T-cell (primary cell): ENCODE data around the gene DCLRE1B. TPM values are rescaled to one million over a fixed set of nuclear protein-coding genes. Genes with fewer than 3 reads are reported as not detected.
A peak's percentile ranks its signal among the peaks of the same experiment; 100 is the strongest.

Source experiments
- ATAC-seq, 4 experiments: fragments of 200-7000 bp in 3 of 4; fragments of 150-1000 bp in 1 of 4; cut with Tn5 transposase; replicated peaks in 1 of 4; 1 replicate in 3 of 4; 2 replicates in 1 of 4; pipeline ENCODE4 v1.10.0; 2021; ENCODE audit warnings: moderate library complexity in 3 of 4, mild to moderate bottlenecking in 2 of 4, moderate number of reproducible peaks in 1 of 4
- CTCF ChIA-PET, 2 donors: fragments of 300-600 bp; sonication (Branson Sonifier 250); formaldehyde crosslinking; loops; one replicate each; lab custom pipeline; 2022; ENCODE audit warnings: antibody characterized with exemption in 2 of 2; lab: Charles Lee
- POLR2A ChIA-PET, 2 donors: fragments of 300-600 bp; sonication (Branson Sonifier 250); formaldehyde crosslinking; loops; one replicate each; lab custom pipeline; 2022; ENCODE audit warnings: antibody characterized with exemption in 2 of 2; lab: Charles Lee
- DNase-seq, 35 experiments: peaks; one replicate each; pipeline versions ENCODE4 v3.0.0 to v3.0.0-alpha.2; 2013 to 2023
- H3K27ac ChIP-seq: one replicate; pipeline ENCODE4 v1.5.1; 2013; ENCODE audit warnings: low read length
- H3K27me3 ChIP-seq, 2 experiments: replicated peaks in 1 of 2; 1 replicate in 1 of 2; 2 replicates in 1 of 2; pipeline versions ENCODE4 v1.6.1 to v1.7.0; 2013; ENCODE audit warnings: low read length in 1 of 2, mixed read lengths in 1 of 2; ENCODE audit not compliant: control insufficient read depth in 2 of 2, insufficient read depth in 2 of 2; ENCODE audit errors: extremely low read depth in 1 of 2
- H3K36me3 ChIP-seq, 2 donors: 1 replicate in 1 of 2; 2 replicates in 1 of 2; pipeline versions ENCODE4 v1.6.1 to v1.7.0; 2013; ENCODE audit warnings: low read length in 1 of 2; ENCODE audit not compliant: control insufficient read depth in 2 of 2, insufficient read depth in 1 of 2; ENCODE audit errors: extremely low read depth in 1 of 2
- H3K4me1 ChIP-seq, 2 experiments: 1 replicate in 1 of 2; 2 replicates in 1 of 2; pipeline versions ENCODE4 v1.6.1 to v1.7.0; 2013; ENCODE audit warnings: low read length in 2 of 2, mixed read lengths in 1 of 2; ENCODE audit not compliant: insufficient read depth in 2 of 2, control insufficient read depth in 1 of 2; ENCODE audit errors: extremely low read depth in 1 of 2
- H3K4me3 ChIP-seq, 2 donors: 1 replicate in 1 of 2; 2 replicates in 1 of 2; pipeline versions ENCODE4 v1.5.1 to v1.7.0; 2013; ENCODE audit warnings: mild to moderate bottlenecking in 2 of 2, low read length in 1 of 2, moderate library complexity in 1 of 2; ENCODE audit not compliant: control insufficient read depth in 1 of 2; ENCODE audit errors: extremely low read depth in 1 of 2
- H3K9me3 ChIP-seq: 2 replicates; pipeline ENCODE4 v1.7.0; 2013
- H3K27ac Mint-ChIP-seq, 2 donors: one replicate each; pipeline ENCODE4 v1.8.0; 2020 to 2021; ENCODE audit warnings: mild to moderate bottlenecking in 2 of 2, mixed read lengths in 2 of 2
- H3K27me3 Mint-ChIP-seq, 2 donors: one replicate each; pipeline ENCODE4 v1.8.0; 2021 to 2022; ENCODE audit warnings: mixed read lengths in 2 of 2
- H3K36me3 Mint-ChIP-seq: one replicate; pipeline ENCODE4 v1.8.0; 2021; ENCODE audit warnings: mixed read lengths
- H3K4me1 Mint-ChIP-seq, 3 donors: one replicate each; pipeline ENCODE4 v1.8.0; 2020 to 2022; ENCODE audit warnings: mixed read lengths in 3 of 3, mild to moderate bottlenecking in 1 of 3
- H3K4me3 Mint-ChIP-seq, 3 donors: one replicate each; pipeline ENCODE4 v1.8.0; 2020 to 2022; ENCODE audit warnings: mild to moderate bottlenecking in 3 of 3, mixed read lengths in 3 of 3, moderate library complexity in 3 of 3
- H3K9me3 Mint-ChIP-seq, 3 donors: one replicate each; pipeline ENCODE4 v1.8.0; 2020 to 2022; ENCODE audit warnings: mixed read lengths in 3 of 3
- WGBS: methylation state at CpG from one replicate; pipeline ENCODE4 v1.1.5; 2013; ENCODE audit warnings: missing lambda C conversion rate; ENCODE audit not compliant: insufficient coverage; 5-methylcytosine and 5-hydroxymethylcytosine counted together
- total RNA-seq, 35 experiments: library from RNA in 6 of 35; stranded (reverse) in 6 of 35; fragments of 120-200 nt in 1 of 35; gene quantifications; one replicate each; pipeline versions ENCODE4 v1.2.1 to v1.2.4 and lab custom pipeline; 2013 to 2026

DCLRE1B gene
- total RNA-seq, 5 donors from 2014 or later (not counting 1 experiment from before 2014, with no cell fraction given): 5.6 to 6.1 (median 5.9) TPM

DNA sequence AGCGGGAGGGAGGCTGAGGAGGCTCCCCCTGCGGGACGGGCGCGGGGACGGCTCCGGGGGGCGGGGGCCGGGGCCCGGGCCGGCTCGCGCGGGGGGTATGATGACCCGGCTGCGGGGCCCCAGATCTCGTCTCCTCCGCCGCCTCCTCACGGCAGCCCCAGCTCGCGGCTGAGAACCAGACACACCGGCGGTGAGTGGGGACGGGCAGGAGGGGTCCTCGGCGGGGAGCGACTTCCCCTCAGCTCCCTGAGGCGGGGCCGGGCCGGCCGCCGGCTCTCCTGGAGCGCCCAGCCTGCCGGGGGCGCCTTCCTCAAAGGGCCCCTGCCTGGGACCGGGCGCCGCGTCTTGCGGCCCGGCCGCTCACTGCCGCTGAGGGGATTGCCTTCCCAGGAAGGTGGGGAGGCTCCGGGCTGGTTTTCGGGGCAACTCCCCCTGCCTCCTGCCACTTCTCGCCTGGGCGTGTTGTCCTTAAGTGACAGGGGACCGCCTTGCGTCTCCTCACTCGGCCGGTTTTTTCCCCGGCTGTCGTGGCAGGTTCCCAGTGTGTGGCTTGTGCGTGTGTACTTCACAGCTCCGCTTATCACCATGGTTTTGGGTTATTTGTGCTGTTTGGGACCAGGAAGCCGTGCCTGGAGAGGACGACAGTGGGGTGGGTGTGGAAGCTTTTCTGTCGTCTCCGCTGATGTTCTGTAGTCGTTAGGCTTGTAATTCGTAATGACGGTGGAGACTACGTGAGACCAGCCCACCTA is 24.8 kb downstream of the DCLRE1B start:
- Mint-ChIP-seq H3K4me3 (peak overlapping the region; percentile 89 to 97 (median 91)), H3K27ac (peak overlapping the region; percentile 94 to 99), H3K4me1 (peaks cover 57 to 66% (median 58%) of the 10 kb centered on the region in 3 donors), H3K36me3 (peaks cover 12% of the 10 kb centered on the region), H3K9me3 (no peaks in the 10 kb centered on the region), H3K27me3 (no peaks in the 10 kb centered on the region)
- Histone ChIP-seq H3K27me3 (no peaks in the 10 kb centered on the region), H3K27ac (peak overlapping the region; percentile 95), H3K4me1 (peaks cover 34 to 42% of the 10 kb centered on the region in 2 experiments), H3K9me3 (no peaks in the 10 kb centered on the region), H3K4me3 (peak overlapping the region; percentile 93 to 98), H3K36me3 (no peaks in the 10 kb centered on the region)
- ATAC-seq (peak; percentile 41 to 60 (median 44)), DNase-seq (peak; percentile 26 to 94 (median 84))
- under 1% methylated on average over 61 of the region's 64 CpGs for WGBS
- ChIA-PET CTCF (interaction anchor here (0.5 to 6.2 kb wide), 23 partner anchors 11 to 1278 kb away, joined by 3 to 86 read pairs (median 4); partner anchors contain the start of genes DCLRE1B (in 2 of the 2), AP4B1 (in 1 of the 2), PPM1J (in 1 of the 2) and RSBN1 (in 1 of the 2)), POLR2A (interaction anchor here (0.5 to 9.2 kb wide), 34 partner anchors 11 to 1312 kb away, joined by 3 to 221 read pairs (median 8); partner anchors contain the start of genes AP4B1 (in 2 of the 2), DCLRE1B (in 1 of the 2), PHTF1 (in 1 of the 2) and RSBN1 (in 1 of the 2))

GRCh38 chr1:113930499-113931161 is 25.5 kb downstream of the DCLRE1B start:
- Histone ChIP-seq H3K27ac (peak overlapping the region; percentile 95), H3K9me3 (no peaks in the 10 kb centered on the region), H3K36me3 (no peaks in the 10 kb centered on the region), H3K27me3 (no peaks in the 10 kb centered on the region), H3K4me3 (peak overlapping the region; percentile 93 to 98), H3K4me1 (peaks cover 38 to 43% of the 10 kb centered on the region in 2 experiments)
- H3K27me3 Mint-ChIP-seq: no peaks in the 10 kb centered on the region
- H3K4me3 Mint-ChIP-seq: peak overlapping the region; percentile 89 to 97 (median 91)
- H3K27ac Mint-ChIP-seq: peak overlapping the region; percentile 94 to 99
- WGBS: no CpG with 5 or more reads among the region's 8 CpGs
- DNase-seq (peak; percentile 12 to 94 (median 75)), ATAC-seq (peak; percentile 13 to 51 (median 21))
- CTCF ChIA-PET: interaction anchor here (0.5 to 6.2 kb wide), 18 partner anchors 10 to 1279 kb away, joined by 3 to 86 read pairs (median 4); partner anchors contain the start of genes DCLRE1B (in 2 of the 2), AP4B1 (in 1 of the 2), LRIG2 (in 1 of the 2) and RSBN1 (in 1 of the 2)
- H3K36me3 Mint-ChIP-seq: peaks cover 17% of the 10 kb centered on the region
- POLR2A ChIA-PET: interaction anchor here (0.5 to 9.2 kb wide), 38 partner anchors 10 to 1313 kb away, joined by 3 to 221 read pairs (median 7); partner anchors contain the start of genes AP4B1 (in 2 of the 2), BCAS2 (in 1 of the 2), CAPZA1 (in 1 of the 2) and CSDE1 (in 1 of the 2)
- H3K4me1 Mint-ChIP-seq: peaks cover 64 to 71% (median 65%) of the 10 kb centered on the region in 3 donors
- no peaks in the 10 kb centered on the region for H3K9me3 Mint-ChIP-seq

GRCh38 chr1:113931451-113931851 is 26.3 kb downstream of the DCLRE1B start:
- POLR2A ChIA-PET: interaction anchor here (0.7 to 9.2 kb wide), 26 partner anchors 10 to 826 kb away, joined by 3 to 221 read pairs (median 11); partner anchors contain the start of genes AP4B1 (in 2 of the 2), BCAS2 (in 1 of the 2), CSDE1 (in 1 of the 2) and DCLRE1B (in 1 of the 2)

GRCh38 chr1:113934006-113934405 is 28.9 kb downstream of the DCLRE1B start:
- Mint-ChIP-seq H3K36me3 (peaks cover 22% of the 10 kb centered on the region), H3K27me3 (no peaks in the 10 kb centered on the region), H3K27ac (peak overlapping the region; percentile 94 to 99), H3K4me1 (peaks cover 83 to 85% (median 85%) of the 10 kb centered on the region in 3 donors), H3K4me3 (peak overlapping the region; percentile 89 to 97 (median 91)), H3K9me3 (no peaks in the 10 kb centered on the region)
- ATAC-seq: no peak
- H3K27ac ChIP-seq: peak overlapping the region; percentile 95
- no peak overlapping the region for H3K4me3 ChIP-seq
- no peak for DNase-seq
- H3K4me1 ChIP-seq: peaks cover 48 to 59% of the 10 kb centered on the region in 2 experiments
- H3K36me3 ChIP-seq: no peaks in the 10 kb centered on the region
- ChIA-PET POLR2A (interaction anchor here (0.5 to 9.2 kb wide), 8 partner anchors 12 to 402 kb away, joined by 3 to 221 read pairs (median 6); no protein-coding TSS in a partner anchor), CTCF (interaction anchor here in 1 of 2 donors (1.6 to 2.4 kb wide), 3 partner anchors 12 to 15 kb away, joined by 5 to 9 read pairs (median 7); no protein-coding TSS in a partner anchor)
- H3K9me3 ChIP-seq: no peaks in the 10 kb centered on the region
- no peaks in the 10 kb centered on the region for H3K27me3 ChIP-seq

More at GRCh38 chr1:113931451-113931851, 26.3 kb downstream of the DCLRE1B start:
- H3K36me3 Mint-ChIP-seq: peaks cover 18% of the 10 kb centered on the region
- H3K27me3 ChIP-seq: no peaks in the 10 kb centered on the region
- DNase-seq (peak in 4 of 35 experiments; percentile 21 to 71 (median 32)), ATAC-seq (peak in 1 of 4 experiments; percentile 5)
- H3K4me1 ChIP-seq: peaks cover 40 to 43% of the 10 kb centered on the region in 2 experiments
- peak overlapping the region; percentile 89 to 97 (median 91) for H3K4me3 Mint-ChIP-seq
- WGBS: 0% methylated on average over 1 of the region's 3 CpGs
- peak overlapping the region; percentile 95 for H3K27ac ChIP-seq
- peak overlapping the region; percentile 33 to 93 for H3K4me3 ChIP-seq
- CTCF ChIA-PET: interaction anchor here (0.6 to 6.2 kb wide), 12 partner anchors 9 to 859 kb away, joined by 3 to 86 read pairs (median 8); partner anchors contain the start of genes AP4B1 (in 1 of the 2), DCLRE1B (in 1 of the 2), LRIG2 (in 1 of the 2) and RSBN1 (in 1 of the 2)
- H3K27me3 Mint-ChIP-seq: no peaks in the 10 kb centered on the region
- no peaks in the 10 kb centered on the region for H3K9me3 Mint-ChIP-seq
- peak overlapping the region; percentile 94 to 99 for H3K27ac Mint-ChIP-seq
- H3K9me3 ChIP-seq: no peaks in the 10 kb centered on the region
- H3K36me3 ChIP-seq: no peaks in the 10 kb centered on the region
- H3K4me1 Mint-ChIP-seq: peaks cover 73 to 77% (median 74%) of the 10 kb centered on the region in 3 donors

- 50% methylated on average over 4 of the region's 5 CpGs for WGBS
- no peaks in the 10 kb centered on the region for H3K9me3 Mint-ChIP-seq
- H3K9me3 ChIP-seq: no peaks in the 10 kb centered on the region
- H3K36me3 ChIP-seq: no peaks in the 10 kb centered on the region
- CTCF ChIA-PET: interaction anchor here (0.6 to 2.4 kb wide), 9 partner anchors 10 to 1226 kb away, joined by 3 to 9 read pairs (median 3); no protein-coding TSS in a partner anchor
- peaks cover 88 to 91% (median 89%) of the 10 kb centered on the region in 3 donors for H3K4me1 Mint-ChIP-seq
- peaks cover 22% of the 10 kb centered on the region for H3K36me3 Mint-ChIP-seq
- no peaks in the 10 kb centered on the region for H3K27me3 Mint-ChIP-seq
- H3K27ac Mint-ChIP-seq: peak overlapping the region; percentile 94 to 99
- no peak for DNase-seq
- H3K4me3 ChIP-seq: no peak overlapping the region
- POLR2A ChIA-PET: interaction anchor here (0.6 to 9.2 kb wide), 14 partner anchors 8 to 1580 kb away, joined by 3 to 221 read pairs (median 7); no protein-coding TSS in a partner anchor
- ATAC-seq: no peak
- H3K4me1 ChIP-seq: peaks cover 52 to 64% of the 10 kb centered on the region in 2 experiments
- peak overlapping the region; percentile 22 to 91 (median 89) for H3K4me3 Mint-ChIP-seq
- H3K27me3 ChIP-seq: no peaks in the 10 kb centered on the region
- peak overlapping the region; percentile 95 for H3K27ac ChIP-seq
These were observed 29.5 kb downstream of the DCLRE1B start for GRCh38 chr1:113934511-113935055.
